ENCODE measurements around the gene SLC22A3.

- no peak for TF ChIP-seq SP1 (IDR thresholded peaks at IDR 0.05)
- TF ChIP-seq BHLHE40 (IDR thresholded peaks at IDR 0.05; ENCODE audit: borderline replicate concordance): no peak
- TF ChIP-seq FOXA1 (IDR thresholded peaks at IDR 0.05): no peak
- TF ChIP-seq SUZ12 (IDR thresholded peaks at IDR 0.05): no peak
- no peak for TF ChIP-seq ELF4 (IDR thresholded peaks at IDR 0.05)
- TF ChIP-seq TARDBP (IDR thresholded peaks at IDR 0.05): no peak
- TF ChIP-seq NFRKB (IDR thresholded peaks at IDR 0.05): no peak
- no peak for TF ChIP-seq FOXK2 (IDR thresholded peaks at IDR 0.05)
- no peak for TF ChIP-seq ZNF384 (IDR thresholded peaks at IDR 0.05)
- no peak for TF ChIP-seq PKNOX1 (IDR thresholded peaks at IDR 0.05)
- TF ChIP-seq HDGF (IDR thresholded peaks at IDR 0.05; ENCODE audit: borderline replicate concordance): no peak
- no peak for TF ChIP-seq LEF1 (IDR thresholded peaks at IDR 0.05; ENCODE audit: borderline replicate concordance)
- TF ChIP-seq ARNT (IDR thresholded peaks at IDR 0.05): no peak
- no peak for TF ChIP-seq FOXM1 (IDR thresholded peaks at IDR 0.05; ENCODE audit: borderline replicate concordance)
These were observed 82.0 kb downstream of the SLC22A3 start for GRCh38 chr6:160430203-160430602.
